ENCODE data around the gene DNTTIP2. TPM values are rescaled to one million over a fixed set of nuclear protein-coding genes. Genes with fewer than 3 reads are reported as not detected.

Gene DNTTIP2
- total and polyA plus RNA-seq, 2 donors (not counting 3 experiments of a cell fraction or from before 2014, with no cell fraction given) = 8.0 to 53.7 TPM

- peaks cover 24% of the 10 kb centered on the region for H3K4me1 ChIP-seq (ENCODE audit: control insufficient read depth, extremely low read depth, insufficient read depth, low read length)
- H3K4me2 ChIP-seq (ENCODE audit: insufficient read depth, low read length) = no peak overlapping the region
- H3K36me3 ChIP-seq (ENCODE audit: control insufficient read depth in 2 of 2, extremely low read depth in 1 of 2, insufficient read depth in 2 of 2, low read length in 2 of 2) = no peaks in the 10 kb centered on the region
- DNase-seq (ENCODE audit: low read depth, low spot score) = no peak
- CTCF ChIA-PET = interaction anchor here (1.2 to 6.6 kb wide), 3 partner anchors 16 to 24 kb away, joined by 4 to 40 read pairs (median 4); no protein-coding TSS in a partner anchor
- dilution Hi-C loops (cut with MboI; ENCODE audit: extremely low pct_ligation_motif_present, low sequenced_read_pairs) = loop anchor here (25.0 kb wide), 1 partner anchor 159 kb away; no protein-coding TSS in a partner anchor
- no peak overlapping the region for H3K27ac ChIP-seq (ENCODE audit: insufficient read depth, low read depth, low read length)
- BruUV-seq (replicated peaks) = no TSS peak
- TF ChIP-seq POLR2AphosphoS5 (IDR thresholded peaks at IDR 0.05; ENCODE audit: insufficient read depth, low read depth, low read length) (no peak), FOS (IDR thresholded peaks at IDR 0.05; ENCODE audit: borderline replicate concordance, insufficient read depth, low read length) (no peak), MYC (IDR thresholded peaks at IDR 0.05; ENCODE audit: low read depth, low read length) (no peak), CTCF (IDR thresholded peaks at IDR 0.05; ENCODE audit: extremely low read depth in 1 of 2, insufficient read depth in 1 of 2, low read depth in 1 of 2, low read length in 2 of 2) (no peak), POLR2A (IDR thresholded peaks at IDR 0.05; ENCODE audit: low read depth, low read length) (no peak), EZH2 (IDR thresholded peaks at IDR 0.05; ENCODE audit: borderline replicate concordance, low read depth, low read length, severe bottlenecking) (no peak), JUN (IDR thresholded peaks at IDR 0.05; ENCODE audit: borderline replicate concordance, insufficient read depth, insufficient read length, low read depth) (no peak)
- H3K9me3 ChIP-seq (replicated peaks; ENCODE audit: control insufficient read depth, insufficient read depth, low read length) = no peaks in the 10 kb centered on the region
- no peaks in the 10 kb centered on the region for H3K79me2 ChIP-seq (ENCODE audit: control insufficient read depth, insufficient read depth, low read length)
- POLR2A ChIA-PET = interaction anchor here (0.7 kb wide), 1 partner anchor 18 kb away, joined by 3 read pairs; no protein-coding TSS in a partner anchor
- no peaks in the 10 kb centered on the region for H4K20me1 ChIP-seq (replicated peaks; ENCODE audit: control insufficient read depth, extremely low read depth, insufficient read depth, low read length)
- FAIRE-seq = no peak
- intact Hi-C loops (cut with micrococcal nuclease) = no loop called here
- H3K9me1 ChIP-seq (replicated peaks; ENCODE audit: control insufficient read depth, extremely low read depth, insufficient read depth, low read length) = no peaks in the 10 kb centered on the region
- no peaks in the 10 kb centered on the region for H3K27me3 ChIP-seq (ENCODE audit: control insufficient read depth in 2 of 2, insufficient read depth in 2 of 2, low read length in 2 of 2)
- no peak overlapping the region for H2AFZ ChIP-seq (ENCODE audit: low read depth, low read length)
- H3K4me3 ChIP-seq (replicated peaks in 1 of 3; ENCODE audit: insufficient read depth in 1 of 3, low read depth in 1 of 3, low read length in 3 of 3) = no peak overlapping the region
- H3K9ac ChIP-seq (replicated peaks; ENCODE audit: extremely low read depth, insufficient read depth, low read length) = no peak overlapping the region
Measured at GRCh38 chr1:93821423-93822144, 57.4 kb downstream of the DNTTIP2 start.
